HG03064 (cell line): ENCODE results near the gene ZBTB43.
"Not testable (repeated sequence)": the region's sequence is repeated elsewhere in the genome, so short reads cannot be mapped to it uniquely, and the experiment has no call there.

Experiments
- ATAC-seq: cut with Tn5 transposase; IDR thresholded peaks from one replicate; pipeline ENCODE4 v1.9.1; 2021; ENCODE audit warnings: low read depth; ENCODE audit not compliant: unreplicated experiment

ZBTB43 gene

DNA sequence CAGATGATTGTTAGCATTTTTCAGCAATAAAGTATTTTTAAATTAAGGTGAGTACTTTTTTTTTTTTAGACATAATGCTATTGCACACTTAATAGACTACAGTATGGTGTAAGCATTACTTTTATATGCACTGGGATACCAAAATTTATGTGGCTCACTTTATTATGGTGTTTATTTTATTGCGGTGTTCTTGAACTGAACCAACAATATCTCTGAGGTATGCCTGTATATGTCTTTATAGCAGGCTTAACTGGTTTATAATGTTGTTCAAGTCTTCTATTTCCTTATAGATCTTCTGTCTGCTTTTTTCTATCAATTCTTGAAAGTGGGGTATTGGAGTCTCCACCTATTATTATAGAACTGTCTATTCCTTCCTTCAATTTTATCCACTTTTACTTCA lies 18.0 kb downstream of the ZBTB43 start:
- ATAC-seq: no peak

DNA sequence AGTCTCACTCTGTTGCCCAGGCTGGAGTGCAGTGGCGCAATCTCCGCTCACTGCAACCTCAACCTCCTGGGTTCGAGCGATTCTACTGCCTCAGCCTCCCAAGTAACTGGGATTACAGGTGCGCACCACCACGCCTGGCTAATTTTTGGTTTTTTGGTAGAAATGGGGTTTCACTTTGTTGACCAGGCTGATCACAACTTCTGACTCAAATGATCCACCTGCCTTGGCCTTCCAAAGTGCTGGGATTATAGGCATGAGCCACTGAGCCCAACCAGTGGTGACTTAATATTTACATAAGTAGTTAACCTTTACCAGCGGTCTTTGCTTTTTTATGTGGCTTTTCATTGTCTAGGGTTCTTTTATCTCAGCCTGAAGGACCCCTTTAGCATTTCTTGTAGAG lies 19.2 kb downstream of the ZBTB43 start:
- not testable (repeated sequence) for ATAC-seq

DNA sequence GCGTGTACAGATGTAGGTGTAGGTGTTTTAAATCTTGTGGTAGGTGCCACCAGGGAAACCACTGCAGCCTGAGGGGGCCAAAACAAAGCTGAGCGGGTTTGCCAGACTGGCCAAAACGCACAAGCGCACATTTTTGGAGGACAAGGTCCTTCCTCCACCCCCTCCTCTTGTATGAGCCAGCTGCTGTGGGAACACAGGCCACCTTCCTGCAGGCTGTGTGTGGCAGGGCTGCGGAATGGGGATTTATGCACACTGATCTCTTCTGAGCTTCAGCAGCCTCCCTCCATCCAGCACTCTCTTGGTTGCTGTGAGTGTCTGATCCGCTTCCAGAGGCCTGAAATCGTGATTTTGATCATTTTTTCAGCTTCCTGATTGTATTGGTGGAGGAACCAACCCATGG lies 22.4 kb downstream of the ZBTB43 start:
- no peak for ATAC-seq

DNA sequence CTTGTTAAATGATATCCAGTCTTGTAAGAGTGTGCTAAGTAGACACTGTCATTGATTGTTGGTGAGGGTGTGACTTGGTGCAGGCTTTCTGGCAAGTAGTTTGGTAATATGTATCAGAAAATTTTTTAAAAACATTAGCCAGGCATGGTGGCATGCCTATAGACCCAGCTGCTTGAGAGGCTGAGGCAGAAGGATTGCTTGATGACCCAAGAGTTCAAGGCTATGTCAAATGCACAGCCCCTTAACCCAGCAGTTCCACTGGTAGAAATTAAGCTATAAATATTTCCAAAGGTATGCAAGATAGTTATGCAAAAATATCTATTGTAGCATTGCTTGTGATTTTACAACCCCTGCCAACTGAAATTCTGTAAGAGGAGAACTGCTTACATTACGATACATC lies 24.2 kb downstream of the ZBTB43 start:
- ATAC-seq: no peak

DNA sequence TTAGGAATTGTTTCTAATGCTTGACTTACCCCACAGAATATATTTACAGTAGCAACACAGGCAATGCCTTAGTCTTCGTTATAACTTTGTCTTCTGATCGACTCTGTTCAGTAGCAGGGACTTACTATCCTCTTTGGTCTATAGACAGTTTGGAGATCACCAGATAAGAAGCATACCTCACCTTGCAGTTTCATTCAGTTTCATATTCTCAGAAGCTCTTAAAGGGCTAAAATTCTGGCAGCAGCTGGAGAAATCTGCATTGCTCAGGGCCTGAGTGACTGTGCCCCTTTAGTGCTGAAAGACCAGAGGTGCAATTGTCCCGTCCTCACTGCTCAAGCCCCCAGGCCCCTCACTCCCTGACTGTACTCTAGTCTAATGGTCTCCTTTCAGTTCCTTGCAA lies 26.0 kb downstream of the ZBTB43 start:
- ATAC-seq: no peak

DNA sequence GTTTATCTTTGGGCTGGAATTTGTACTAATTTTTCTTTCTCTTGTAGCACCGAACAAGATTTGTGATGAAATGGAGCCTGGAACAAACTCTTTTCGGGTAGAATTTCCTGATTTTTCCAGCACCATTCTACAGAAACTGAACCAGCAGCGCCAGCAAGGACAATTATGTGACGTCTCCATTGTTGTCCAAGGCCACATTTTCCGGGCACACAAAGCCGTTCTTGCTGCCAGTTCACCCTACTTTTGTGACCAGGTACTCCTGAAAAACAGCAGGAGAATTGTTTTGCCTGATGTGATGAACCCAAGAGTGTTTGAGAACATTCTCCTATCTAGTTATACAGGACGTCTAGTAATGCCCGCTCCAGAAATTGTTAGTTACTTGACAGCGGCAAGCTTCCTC lies 27.6 kb downstream of the ZBTB43 start:
- no peak for ATAC-seq

DNA sequence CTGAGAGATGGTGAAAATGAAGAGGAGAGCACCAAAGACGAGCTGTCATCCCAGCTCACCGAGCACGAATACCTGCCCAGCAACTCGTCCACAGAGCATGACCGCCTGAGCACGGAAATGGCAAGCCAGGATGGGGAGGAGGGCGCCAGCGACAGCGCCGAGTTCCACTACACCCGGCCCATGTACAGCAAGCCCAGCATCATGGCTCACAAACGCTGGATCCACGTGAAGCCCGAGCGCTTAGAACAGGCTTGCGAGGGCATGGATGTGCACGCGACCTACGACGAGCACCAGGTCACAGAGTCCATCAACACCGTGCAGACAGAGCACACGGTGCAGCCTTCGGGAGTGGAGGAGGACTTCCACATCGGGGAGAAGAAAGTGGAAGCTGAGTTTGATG lies 28.2 kb downstream of the ZBTB43 start:
- ATAC-seq: no peak

DNA sequence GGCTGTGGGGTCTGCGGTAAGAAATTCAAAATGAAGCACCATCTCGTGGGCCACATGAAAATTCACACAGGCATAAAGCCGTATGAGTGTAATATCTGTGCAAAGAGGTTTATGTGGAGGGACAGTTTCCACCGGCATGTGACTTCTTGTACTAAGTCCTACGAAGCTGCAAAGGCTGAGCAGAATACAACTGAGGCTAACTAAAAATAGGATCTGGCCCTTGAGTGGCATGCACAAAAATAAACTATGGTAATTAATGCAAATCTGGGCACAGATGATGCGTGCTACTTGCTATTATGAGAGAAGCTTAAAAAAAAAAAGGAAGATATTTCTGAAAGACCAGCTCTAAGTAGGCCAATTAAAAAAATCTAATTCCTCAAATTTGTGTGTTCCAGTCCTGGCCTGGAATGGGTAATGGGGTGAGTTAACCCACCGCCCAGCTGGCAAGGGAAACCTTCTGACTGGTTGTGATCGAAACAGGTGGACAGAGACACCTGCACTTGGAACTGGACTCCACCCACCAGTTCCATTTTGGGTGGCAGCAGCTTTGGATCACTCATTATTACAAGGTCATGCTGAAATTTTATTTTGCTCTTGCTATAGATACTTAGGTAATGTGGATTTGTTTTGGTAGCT lies 29.0 kb downstream of the ZBTB43 start:
- no peak for ATAC-seq

DNA sequence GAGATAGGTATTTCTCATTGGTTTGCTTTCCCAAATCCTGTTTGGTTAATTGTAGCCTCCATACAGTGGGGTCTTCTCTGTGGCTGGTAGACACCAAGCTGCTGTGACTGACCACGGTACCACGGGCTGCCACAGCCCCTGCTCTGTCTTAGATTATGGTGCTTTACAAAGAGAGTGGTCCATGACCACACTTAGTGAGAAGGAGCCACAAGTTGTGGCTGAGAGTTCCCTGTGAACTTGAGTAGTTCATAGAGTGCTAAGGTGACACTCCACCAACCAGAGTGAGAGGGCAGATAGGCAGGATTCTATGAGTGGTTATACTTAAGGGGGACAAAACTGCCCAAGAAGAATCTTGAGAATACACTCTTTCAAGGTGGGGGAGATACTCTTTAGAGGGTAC lies 29.8 kb downstream of the ZBTB43 start:
- ATAC-seq: no peak

DNA sequence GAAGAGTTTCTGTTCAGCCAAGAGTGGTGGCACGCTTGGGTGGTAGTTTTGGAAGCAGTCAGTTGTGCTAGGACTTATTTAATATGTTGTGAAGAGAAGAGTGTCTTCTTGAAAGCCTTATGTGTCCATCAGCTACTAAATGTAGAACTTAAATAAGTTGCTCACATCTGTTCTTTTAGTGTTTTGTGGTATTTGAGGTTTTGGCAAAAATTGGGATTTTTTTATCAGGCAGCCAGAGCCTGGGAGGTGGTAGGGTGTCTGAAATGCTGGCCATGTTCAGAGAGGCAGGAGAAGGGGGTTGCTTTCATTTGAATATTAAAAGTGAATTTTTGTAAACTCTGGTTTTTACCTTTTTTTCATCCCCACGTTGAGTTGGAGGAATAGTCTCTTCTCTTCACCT lies 31.4 kb downstream of the ZBTB43 start:
- ATAC-seq: no peak

DNA sequence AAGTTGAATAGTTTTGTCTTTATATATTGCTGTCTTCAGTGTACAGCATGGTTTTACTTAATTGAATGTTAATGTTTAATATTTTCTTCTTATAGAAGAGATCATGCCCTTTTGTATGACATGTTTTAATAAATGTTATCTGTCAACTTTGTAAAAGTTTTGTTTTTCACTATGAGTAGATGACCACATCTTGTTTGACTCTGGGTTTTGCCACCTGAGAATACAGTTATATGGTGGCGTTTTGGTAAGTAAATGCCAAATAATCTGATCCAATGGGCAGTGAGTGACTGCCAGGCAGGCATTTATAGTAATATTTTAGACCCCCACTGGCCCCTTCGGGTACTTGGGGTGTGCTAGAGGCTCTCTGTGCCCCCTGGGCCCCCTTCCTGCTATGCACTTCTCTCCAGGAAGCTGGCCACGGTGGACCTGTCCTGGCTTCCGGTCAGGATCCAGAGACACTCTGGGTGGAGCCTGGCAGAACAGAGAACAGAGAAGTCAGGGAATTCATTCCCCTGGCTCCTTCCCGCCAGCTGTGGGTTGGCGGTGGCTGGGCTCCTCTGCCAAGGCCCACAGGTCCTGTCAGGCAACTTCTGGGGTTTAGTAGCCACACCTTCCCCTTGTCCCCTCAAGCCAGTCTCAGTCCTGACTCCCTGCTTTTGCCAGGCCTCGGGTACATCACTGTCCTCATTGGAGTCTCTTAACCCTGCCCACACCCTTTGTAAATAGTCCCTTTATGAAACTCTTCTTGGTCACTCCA lies 33.4 kb downstream of the ZBTB43 start:
- no peak for ATAC-seq

DNA sequence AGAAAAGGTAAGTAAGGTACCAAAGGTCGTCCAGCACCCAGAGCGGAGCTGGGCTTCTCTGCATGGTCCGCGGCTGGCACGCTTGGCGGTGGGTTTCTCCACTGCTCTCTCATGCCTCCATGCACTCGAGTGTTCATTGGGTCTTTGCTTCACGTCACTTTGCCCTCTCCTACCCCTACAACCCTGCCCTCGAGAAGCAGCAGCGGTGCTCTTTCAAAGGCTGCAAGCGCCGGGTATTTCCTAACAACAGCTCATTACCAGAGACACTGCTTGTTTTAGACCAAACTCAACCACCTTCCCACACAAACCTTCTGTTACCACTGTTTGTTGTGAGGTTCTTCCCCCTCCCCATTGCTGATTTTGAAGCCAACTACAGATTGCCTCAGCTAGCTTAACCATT lies 34.1 kb downstream of the ZBTB43 start:
- no peak for ATAC-seq

DNA sequence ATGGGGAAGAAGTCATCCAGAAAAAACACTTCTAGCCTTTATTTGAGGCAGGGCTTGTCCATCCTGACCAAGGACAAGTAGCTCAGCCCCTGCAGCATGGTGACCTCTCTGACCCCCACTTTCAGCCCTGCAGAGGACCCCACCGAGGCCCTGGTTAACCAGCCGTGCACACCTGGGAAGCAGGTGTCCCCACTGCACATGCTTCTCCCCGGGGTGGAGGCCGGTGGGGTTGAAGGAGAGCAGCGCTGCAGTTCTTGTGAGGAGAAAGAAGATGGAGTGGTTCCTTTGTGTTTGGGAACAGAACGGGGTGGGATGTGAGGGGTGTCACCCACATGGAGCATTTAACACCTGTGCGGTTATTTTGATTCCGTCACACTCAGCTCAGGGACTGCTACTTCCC lies 34.5 kb downstream of the ZBTB43 start:
- no peak for ATAC-seq

DNA sequence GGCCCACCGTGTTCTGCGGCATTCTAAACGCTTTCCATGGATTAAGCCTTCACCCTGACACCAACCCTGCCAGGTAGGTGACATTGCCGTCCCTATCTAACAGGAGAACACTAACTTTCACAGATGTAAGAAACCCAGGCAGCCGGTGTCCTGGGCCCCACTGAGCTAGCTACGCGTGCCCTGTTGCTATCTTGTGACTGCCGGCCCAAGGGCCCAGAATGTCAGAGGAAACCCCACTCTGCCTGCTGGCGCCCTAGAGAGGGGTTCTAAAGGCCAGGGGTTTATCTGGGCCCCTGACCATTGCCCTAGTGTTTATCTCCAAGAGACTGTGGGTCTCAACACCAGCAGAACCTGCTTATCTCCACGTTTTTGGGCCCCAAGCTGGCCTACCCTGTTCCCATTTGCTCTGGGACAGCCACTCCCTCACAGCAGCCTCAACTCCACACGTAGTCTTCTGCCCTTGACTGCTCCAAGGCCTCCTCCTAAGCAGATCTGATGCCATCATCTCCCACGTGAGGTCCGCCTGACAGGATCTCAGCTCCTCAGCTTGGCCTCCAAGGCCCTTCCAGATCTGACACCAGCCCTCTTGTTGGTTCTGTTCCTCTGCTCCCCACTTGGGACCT lies 37.5 kb downstream of the ZBTB43 start:
- no peak for ATAC-seq

DNA sequence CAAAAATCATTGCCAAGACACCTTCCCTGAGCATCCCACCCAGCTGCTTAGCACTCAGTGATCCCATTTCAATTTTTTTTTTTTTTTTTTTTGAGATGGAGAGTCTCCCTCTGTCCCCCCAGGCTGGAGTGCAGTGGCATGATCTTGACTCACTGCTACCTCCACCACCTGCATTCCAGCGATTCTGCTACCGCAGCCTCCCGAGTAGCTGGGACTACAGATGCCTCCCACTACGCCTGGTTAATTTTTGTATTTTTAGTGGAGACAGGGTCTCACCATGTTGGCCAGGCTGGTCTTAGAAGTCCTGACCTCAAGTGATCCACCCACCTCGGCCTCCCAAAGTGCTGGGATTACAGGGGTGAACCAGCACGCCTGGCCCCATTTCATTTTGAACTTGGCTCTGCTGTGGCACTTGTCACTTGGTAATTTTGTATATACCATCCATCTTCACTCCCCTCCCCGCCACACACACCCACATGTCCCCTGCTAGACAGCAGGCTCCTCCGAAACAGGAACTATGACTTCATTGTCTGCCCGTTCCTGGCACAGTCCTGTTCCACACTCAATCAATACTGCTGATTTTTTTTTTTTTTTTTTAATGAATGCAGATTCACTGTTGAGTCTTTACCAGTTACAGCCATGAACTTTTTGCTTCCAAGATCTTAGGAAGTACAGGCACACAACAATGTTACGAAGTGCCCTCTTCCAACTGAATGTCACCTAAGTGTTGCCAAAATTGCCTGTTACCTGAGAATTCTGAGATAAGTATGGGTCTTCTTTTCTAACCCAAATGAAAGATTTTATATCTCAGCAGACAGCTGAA lies 38.3 kb downstream of the ZBTB43 start:
- no peak for ATAC-seq

DNA sequence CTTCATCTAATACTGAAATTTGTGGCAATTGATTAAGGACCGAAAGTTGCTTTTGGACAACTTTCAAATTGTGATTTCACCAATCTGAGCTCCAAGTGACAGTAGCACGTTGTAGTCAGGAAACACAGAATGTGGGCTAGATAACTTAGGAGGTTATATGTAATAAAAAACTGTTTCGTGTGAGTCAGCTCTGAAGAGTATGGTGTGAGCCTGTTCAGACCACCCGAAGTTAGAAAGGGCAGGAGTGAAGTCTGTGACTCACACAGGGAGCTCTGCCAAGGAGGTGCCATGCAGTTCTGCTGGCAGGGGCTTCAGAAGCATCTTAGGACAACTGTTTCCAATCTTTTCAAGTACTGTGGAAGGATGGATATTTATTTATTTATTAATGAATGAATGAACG lies 39.2 kb downstream of the ZBTB43 start:
- no peak for ATAC-seq

DNA sequence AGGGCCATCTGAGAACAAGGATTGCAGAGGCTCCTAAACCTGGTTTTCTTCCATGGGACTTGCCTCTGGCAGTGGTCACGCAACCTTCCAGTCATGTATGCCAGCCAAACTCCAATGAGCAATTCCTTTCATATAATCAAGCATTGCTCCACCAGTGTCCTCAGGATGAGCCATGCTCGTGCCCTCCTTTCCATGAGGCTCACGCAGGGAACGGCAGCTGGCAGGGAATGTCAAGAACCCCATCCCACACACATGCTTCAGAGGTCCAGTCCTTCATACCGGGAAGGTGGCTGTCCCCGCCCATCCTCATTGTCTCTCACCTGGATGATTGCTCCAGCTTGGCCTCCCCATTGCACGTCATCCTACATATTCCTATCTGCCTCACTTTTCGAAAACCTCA lies 42.2 kb downstream of the ZBTB43 start:
- ATAC-seq: no peak

DNA sequence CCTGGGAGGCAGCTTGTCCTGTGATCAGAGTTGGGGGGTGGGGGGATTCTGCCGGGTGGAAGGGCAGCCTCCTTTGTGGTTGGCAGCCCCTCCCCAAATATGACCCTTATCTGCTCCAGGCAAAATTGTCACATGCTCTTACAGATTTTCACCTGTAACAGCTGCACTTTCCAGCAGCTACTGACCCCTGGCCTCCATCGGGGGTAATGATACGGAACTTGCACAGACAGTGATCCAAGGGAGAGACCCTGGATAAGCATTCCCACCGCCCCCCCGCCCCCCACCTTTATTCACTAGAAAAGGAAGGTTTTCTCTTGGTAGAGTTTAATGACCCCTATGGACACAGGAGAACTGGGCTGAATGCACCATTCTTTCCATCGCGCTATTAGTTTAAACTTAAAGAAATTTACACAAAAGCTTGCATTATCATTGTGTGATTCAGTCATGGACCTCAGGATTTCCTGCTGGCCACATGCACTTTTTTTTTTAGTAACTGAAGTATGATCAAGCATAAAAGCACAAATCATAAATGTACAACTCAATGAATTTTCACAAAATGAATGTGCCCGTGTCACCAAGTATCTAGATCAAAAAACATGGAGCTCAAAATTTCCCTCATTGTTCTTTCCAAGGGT lies 44.9 kb downstream of the ZBTB43 start:
- no peak for ATAC-seq

DNA sequence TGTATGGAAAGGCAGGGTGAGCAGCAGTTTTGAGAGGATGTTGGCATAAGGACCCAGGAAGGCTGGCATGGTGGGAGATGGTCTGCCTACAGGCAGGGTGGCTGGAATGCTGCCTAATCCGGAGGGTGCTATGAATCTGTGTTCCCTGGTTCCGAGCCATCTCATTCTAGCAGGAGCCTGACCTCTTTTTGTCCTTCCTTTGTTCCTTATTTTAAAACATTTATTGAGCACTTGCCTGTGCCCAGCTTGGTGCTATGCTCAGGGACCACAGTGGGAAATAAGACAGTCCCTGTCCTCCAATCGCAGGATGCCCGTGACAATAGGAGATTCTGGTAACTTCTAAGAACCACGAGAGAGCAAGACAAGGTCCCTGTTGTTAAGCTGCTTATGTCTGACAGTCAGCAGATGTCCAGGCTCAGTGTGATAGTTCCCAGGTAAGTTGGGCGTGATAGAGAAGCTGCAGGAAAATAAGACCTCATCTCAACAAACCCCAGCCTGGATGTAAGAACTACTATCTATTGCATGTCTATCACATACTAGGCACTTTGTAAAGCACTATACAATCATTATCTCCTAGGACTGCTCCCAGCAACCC lies 46.5 kb downstream of the ZBTB43 start:
- ATAC-seq: no peak

DNA sequence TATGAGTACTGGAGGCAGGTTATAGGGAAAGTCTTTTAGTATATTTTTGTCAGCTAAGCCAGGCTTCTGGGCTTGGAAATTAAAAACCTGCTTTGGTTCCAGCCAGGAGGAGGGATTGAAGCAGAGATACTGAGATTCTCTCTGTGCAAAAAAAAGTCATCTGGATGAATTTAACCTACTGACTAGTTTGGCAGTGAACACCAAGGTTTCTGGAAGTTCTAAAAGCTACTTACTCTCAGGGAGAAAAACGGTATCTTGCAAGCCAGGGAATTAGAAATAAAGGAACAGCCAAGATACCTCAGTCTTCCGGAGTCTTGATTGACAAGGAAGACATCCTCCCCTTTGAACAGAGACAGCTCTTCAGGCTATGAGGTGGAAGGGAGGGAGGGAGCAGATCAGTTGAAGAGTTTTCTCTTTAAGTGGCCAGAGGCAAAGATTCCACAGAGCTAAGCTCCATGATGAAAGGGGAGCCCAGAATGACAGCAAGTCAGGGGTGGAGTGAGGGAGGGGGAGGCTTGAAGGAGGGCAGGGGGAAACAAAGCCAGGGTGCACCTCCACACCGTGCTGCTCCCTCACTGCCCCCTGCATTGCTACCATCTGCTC lies 47.3 kb downstream of the ZBTB43 start:
- no peak for ATAC-seq
